Neural cell (in vitro differentiated cells): ENCODE results near the gene EEF1AKMT4. TPM values are rescaled to one million over a fixed set of nuclear protein-coding genes. Genes with fewer than 3 reads are reported as not detected.

Experiments used
- H2AFZ ChIP-seq: fragments of 200-600, 300-800 bp; sonication (generic), shearing (Covaris generic); 2 replicates; pipeline ENCODE4 v1.6.0; 2014; ENCODE audit warnings: low read depth, mild to moderate bottlenecking, antibody characterized with exemption, low read length, moderate library complexity
- H3F3A ChIP-seq: fragments of 200-600 bp; shearing (Covaris generic); 2 replicates; pipeline ENCODE4 v1.6.1; 2016; ENCODE audit warnings: mild to moderate bottlenecking, moderate library complexity, mixed read lengths, antibody characterized with exemption, low read length; ENCODE audit not compliant: insufficient read depth, poor library complexity, severe bottlenecking
- H3K27ac ChIP-seq: fragments of 200-600, 300-800 bp; sonication (generic), shearing (Covaris generic); 2 replicates; pipeline ENCODE4 v1.5.1; 2014; ENCODE audit warnings: mild to moderate bottlenecking, low read length, moderate library complexity
- H3K27me3 ChIP-seq: fragments of 300-800, 200-600 bp; sonication (generic), shearing (Covaris generic); 2 replicates; pipeline ENCODE4 v1.6.0; 2014; ENCODE audit warnings: mild to moderate bottlenecking, low read depth, low read length, moderate library complexity; ENCODE audit not compliant: insufficient read depth
- H3K36me3 ChIP-seq: fragments of 300-800, 200-600 bp; sonication (generic), shearing (Covaris generic); 2 replicates; pipeline ENCODE4 v1.5.1; 2014; ENCODE audit warnings: mild to moderate bottlenecking, antibody characterized with exemption, low read length, moderate library complexity; ENCODE audit not compliant: insufficient read depth
- H3K4me2 ChIP-seq: fragments of 300-800, 200-600 bp; sonication (generic), shearing (Covaris generic); 2 replicates; pipeline ENCODE4 v1.6.0; 2014; ENCODE audit warnings: mild to moderate bottlenecking, low read length
- H3K4me3 ChIP-seq: fragments of 300-800, 200-600 bp; sonication (generic), shearing (Covaris generic); 2 replicates; pipeline ENCODE4 v1.5.1; 2014; ENCODE audit warnings: mild to moderate bottlenecking, low read length, moderate library complexity
- H3K79me2 ChIP-seq: fragments of 200-600 bp; shearing (Covaris generic); replicated peaks from 2 replicates; pipeline ENCODE4 v1.6.0; 2014; ENCODE audit warnings: mild to moderate bottlenecking, low read length, moderate library complexity; ENCODE audit not compliant: insufficient read depth
- H3K9ac ChIP-seq: fragments of 300-800, 200-600 bp; sonication (generic), shearing (Covaris generic); 2 replicates; pipeline ENCODE4 v1.6.1; 2016; ENCODE audit warnings: mild to moderate bottlenecking, low read length, mixed read lengths
- H3K9me2 ChIP-seq: fragments of 200-600 bp; shearing (Covaris generic); 2 replicates; pipeline ENCODE4 v1.6.1; 2016; ENCODE audit warnings: mild to moderate bottlenecking, low read length, mixed read lengths; ENCODE audit not compliant: insufficient read depth
- H3K9me3 ChIP-seq: fragments of 200-600, 300-800 bp; sonication (generic), shearing (Covaris generic); 2 replicates; pipeline ENCODE4 v1.6.1; 2016; ENCODE audit warnings: mild to moderate bottlenecking, mixed run types, low read length, moderate library complexity, mixed read lengths
- H4K20me1 ChIP-seq: fragments of 200-600 bp; shearing (Covaris generic); 2 replicates; pipeline ENCODE4 v1.6.1; 2016; ENCODE audit warnings: mild to moderate bottlenecking, mixed run types; ENCODE audit not compliant: insufficient read depth
- EP300 ChIP-seq: fragments of 450-650 bp; conservative IDR thresholded peaks from 2 replicates; pipeline ENCODE4 v1.6.1; 2014; ENCODE audit warnings: antibody characterized with exemption, mild to moderate bottlenecking, moderate library complexity; ENCODE audit not compliant: poor library complexity, severe bottlenecking
- EZH2 ChIP-seq: fragments of 200-600, 300-800 bp; shearing (Covaris generic), sonication (generic); IDR thresholded peaks from 2 replicates; pipeline ENCODE4 v1.6.1; 2014; ENCODE audit warnings: antibody characterized with exemption, low read length, borderline replicate concordance, mild to moderate bottlenecking; ENCODE audit not compliant: insufficient read depth, poor library complexity, severe bottlenecking
- MXI1 ChIP-seq: fragments of 450-650 bp; conservative IDR thresholded peaks from 2 replicates; pipeline ENCODE4 v1.6.1; 2014; ENCODE audit warnings: antibody characterized with exemption, mild to moderate bottlenecking; ENCODE audit not compliant: poor library complexity, severe bottlenecking
- POLR2AphosphoS5 ChIP-seq: IDR thresholded peaks from 2 replicates; pipeline ENCODE4 v1.6.1; 2012
- RAD21 ChIP-seq: fragments of 450-650 bp; conservative IDR thresholded peaks from 2 replicates; pipeline ENCODE4 v1.6.1; 2014; ENCODE audit warnings: antibody characterized with exemption, mild to moderate bottlenecking, moderate library complexity
- SMC3 ChIP-seq: fragments of 450-650 bp; conservative IDR thresholded peaks from 2 replicates; pipeline ENCODE4 v1.6.1; 2014; ENCODE audit warnings: antibody characterized with exemption, mild to moderate bottlenecking, moderate library complexity; ENCODE audit not compliant: poor library complexity
- TAF1 ChIP-seq: IDR thresholded peaks from 2 replicates; pipeline ENCODE4 v1.6.1; 2012; ENCODE audit warnings: low read depth
- polyA plus RNA-seq: library from polyadenylated mRNA; depleted of rRNA; stranded (reverse); fragments of >200 nt; gene quantifications from 2 replicates; pipeline ENCODE4 v1.2.3, GENCODE V29; 2014
- TF ChIP-seq, protein P1 (sequence below): fragments of 450-650 bp; IDR thresholded peaks from 2 replicates; pipeline ENCODE4 v1.5.1; 2014; ENCODE audit warnings: antibody characterized with exemption, mild to moderate bottlenecking, moderate library complexity; ENCODE audit not compliant: poor library complexity, severe bottlenecking
- TF ChIP-seq, protein P2 (sequence below): IDR thresholded peaks from 2 replicates; pipeline ENCODE4 v1.6.1; 2012; ENCODE audit warnings: borderline replicate concordance

Gene EEF1AKMT4
- polyA plus RNA-seq, 1 donor from 2014 or later: 1.6 TPM

DNA sequence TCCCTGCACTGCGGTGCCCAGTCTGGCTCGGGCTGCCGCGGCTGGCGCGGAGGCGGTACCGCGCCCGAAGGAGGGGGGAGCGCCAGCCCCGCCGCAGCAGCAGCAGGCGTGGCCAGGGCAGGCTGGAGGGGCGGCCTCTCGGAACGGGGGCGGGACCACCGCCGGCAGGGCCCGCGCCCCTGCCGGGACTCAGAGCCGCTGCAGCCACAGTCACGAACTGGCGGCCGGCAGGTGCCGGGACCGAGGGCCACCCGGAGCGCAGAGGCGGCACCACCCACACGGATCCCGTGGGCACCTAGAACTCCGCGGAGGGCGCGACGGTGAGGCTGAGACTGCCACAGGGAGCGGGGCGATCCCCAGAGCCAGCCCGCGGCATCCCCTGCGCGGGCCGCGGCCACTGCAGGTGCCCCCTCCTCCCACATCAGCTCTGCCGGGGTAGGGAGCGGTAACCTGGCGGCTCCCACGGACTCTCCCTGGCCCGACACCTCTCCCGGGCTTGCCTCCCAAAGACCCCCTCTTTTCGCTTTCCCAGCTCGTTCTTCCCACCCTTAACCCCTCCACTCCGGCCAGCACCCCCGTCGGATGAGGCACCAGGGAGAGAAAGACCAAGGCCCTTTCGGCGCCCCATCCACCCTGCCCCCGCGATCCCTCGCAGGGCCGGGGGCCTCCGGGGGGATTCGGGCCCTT, 19.9 kb upstream of the EEF1AKMT4 start, which contains the start of gene VWA5B2:
TSS of gene VWA5B2 (plus strand) at position 192 of the 687 bp plus-strand sequence. CDS start 944 bp downstream, outside the sequence.
- Histone ChIP-seq H3K36me3 (no peaks in the 10 kb centered on the region), H3K27ac (no peak within 1 kb of the TSS), H2AFZ (no peak within 1 kb of the TSS), H3F3A (no peaks in the 10 kb centered on the region), H3K4me3 (peak within 1 kb of the TSS; percentile 76), H3K9ac (peak within 1 kb of the TSS; percentile 44), H3K9me2 (no peaks in the 10 kb centered on the region), H3K27me3 (peaks cover 74% of the 10 kb centered on the region), H3K4me2 (peak within 1 kb of the TSS; percentile 51), H3K9me3 (no peaks in the 10 kb centered on the region), H4K20me1 (no peaks in the 10 kb centered on the region), H3K79me2 (no peaks in the 10 kb centered on the region)
- TF ChIP-seq RAD21 (no peak), MXI1 (peak; percentile 32), EP300 (no peak), TAF1 (no peak)
- TF ChIP-seq, protein P1, sequence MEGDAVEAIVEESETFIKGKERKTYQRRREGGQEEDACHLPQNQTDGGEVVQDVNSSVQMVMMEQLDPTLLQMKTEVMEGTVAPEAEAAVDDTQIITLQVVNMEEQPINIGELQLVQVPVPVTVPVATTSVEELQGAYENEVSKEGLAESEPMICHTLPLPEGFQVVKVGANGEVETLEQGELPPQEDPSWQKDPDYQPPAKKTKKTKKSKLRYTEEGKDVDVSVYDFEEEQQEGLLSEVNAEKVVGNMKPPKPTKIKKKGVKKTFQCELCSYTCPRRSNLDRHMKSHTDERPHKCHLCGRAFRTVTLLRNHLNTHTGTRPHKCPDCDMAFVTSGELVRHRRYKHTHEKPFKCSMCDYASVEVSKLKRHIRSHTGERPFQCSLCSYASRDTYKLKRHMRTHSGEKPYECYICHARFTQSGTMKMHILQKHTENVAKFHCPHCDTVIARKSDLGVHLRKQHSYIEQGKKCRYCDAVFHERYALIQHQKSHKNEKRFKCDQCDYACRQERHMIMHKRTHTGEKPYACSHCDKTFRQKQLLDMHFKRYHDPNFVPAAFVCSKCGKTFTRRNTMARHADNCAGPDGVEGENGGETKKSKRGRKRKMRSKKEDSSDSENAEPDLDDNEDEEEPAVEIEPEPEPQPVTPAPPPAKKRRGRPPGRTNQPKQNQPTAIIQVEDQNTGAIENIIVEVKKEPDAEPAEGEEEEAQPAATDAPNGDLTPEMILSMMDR: peak; percentile 55

DNA sequence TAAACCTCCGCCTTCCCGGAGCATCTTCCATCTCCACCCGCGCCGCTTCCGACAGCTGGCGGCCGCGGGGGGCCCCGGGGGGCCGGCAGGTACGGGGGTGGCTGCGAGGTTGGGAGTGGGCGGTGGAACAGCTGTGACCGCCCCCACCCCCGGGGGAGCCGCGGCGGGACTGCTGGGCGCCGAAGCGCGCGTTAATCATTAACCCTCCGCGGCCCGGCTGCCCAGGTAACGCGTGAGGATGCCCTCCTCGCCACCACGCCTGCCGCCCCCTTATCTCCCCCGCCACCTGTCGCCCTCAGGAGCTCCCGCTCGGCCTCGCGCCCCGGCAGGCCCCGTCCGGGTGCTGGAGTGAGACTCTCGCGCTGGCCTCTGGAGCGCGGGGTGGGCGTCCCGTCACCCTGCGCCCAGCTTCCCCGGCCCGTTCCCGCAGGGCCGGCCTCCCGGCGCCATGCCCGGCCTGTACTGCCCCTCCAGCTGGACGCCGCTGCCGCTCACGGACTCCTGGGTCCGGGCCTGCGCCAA, 19.3 kb upstream of the EEF1AKMT4 start:
- Histone ChIP-seq H3K27me3 (peaks cover 74% of the 10 kb centered on the region), H3K9me3 (no peaks in the 10 kb centered on the region), H2AFZ (no peak overlapping the region), H3K4me2 (peak overlapping the region; percentile 51), H3K36me3 (no peaks in the 10 kb centered on the region), H3F3A (no peaks in the 10 kb centered on the region), H4K20me1 (no peaks in the 10 kb centered on the region), H3K9ac (peak overlapping the region; percentile 44), H3K9me2 (no peaks in the 10 kb centered on the region), H3K79me2 (no peaks in the 10 kb centered on the region), H3K4me3 (peak overlapping the region; percentile 76), H3K27ac (no peak overlapping the region)
- TF ChIP-seq MXI1 (no peak), EZH2 (no peak), SMC3 (no peak), TAF1 (no peak), POLR2AphosphoS5 (no peak), EP300 (no peak), RAD21 (no peak)
- TF ChIP-seq, protein P2, sequence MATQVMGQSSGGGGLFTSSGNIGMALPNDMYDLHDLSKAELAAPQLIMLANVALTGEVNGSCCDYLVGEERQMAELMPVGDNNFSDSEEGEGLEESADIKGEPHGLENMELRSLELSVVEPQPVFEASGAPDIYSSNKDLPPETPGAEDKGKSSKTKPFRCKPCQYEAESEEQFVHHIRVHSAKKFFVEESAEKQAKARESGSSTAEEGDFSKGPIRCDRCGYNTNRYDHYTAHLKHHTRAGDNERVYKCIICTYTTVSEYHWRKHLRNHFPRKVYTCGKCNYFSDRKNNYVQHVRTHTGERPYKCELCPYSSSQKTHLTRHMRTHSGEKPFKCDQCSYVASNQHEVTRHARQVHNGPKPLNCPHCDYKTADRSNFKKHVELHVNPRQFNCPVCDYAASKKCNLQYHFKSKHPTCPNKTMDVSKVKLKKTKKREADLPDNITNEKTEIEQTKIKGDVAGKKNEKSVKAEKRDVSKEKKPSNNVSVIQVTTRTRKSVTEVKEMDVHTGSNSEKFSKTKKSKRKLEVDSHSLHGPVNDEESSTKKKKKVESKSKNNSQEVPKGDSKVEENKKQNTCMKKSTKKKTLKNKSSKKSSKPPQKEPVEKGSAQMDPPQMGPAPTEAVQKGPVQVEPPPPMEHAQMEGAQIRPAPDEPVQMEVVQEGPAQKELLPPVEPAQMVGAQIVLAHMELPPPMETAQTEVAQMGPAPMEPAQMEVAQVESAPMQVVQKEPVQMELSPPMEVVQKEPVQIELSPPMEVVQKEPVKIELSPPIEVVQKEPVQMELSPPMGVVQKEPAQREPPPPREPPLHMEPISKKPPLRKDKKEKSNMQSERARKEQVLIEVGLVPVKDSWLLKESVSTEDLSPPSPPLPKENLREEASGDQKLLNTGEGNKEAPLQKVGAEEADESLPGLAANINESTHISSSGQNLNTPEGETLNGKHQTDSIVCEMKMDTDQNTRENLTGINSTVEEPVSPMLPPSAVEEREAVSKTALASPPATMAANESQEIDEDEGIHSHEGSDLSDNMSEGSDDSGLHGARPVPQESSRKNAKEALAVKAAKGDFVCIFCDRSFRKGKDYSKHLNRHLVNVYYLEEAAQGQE: no peak
- TF ChIP-seq, protein P1: no peak
